ENCODE measurements around the gene CAPZB.
"Not testable (repeated sequence)": the region's sequence is repeated elsewhere in the genome, so short reads cannot be mapped to it uniquely, and the experiment has no call there.

CAPZB gene

GRCh38 chr1:19485362-19486187 lies at the start of gene CAPZB:
Gene CAPZB (minus strand): TSS chr1:19485539. CDS start chr1:19485438, 101 bp downstream.
- peak; percentile 32 for DNase-seq (ENCODE audit: low read depth)

- no peak for DNase-seq (ENCODE audit: low read depth)
These were observed 48.9 kb upstream of the CAPZB start for GRCh38 chr1:19534281-19534680.

- DNase-seq (ENCODE audit: low read depth): no peak
These were observed 48.3 kb upstream of the CAPZB start for GRCh38 chr1:19533626-19534025.

GRCh38 chr1:19532519-19532918 lies 47.2 kb upstream of the CAPZB start:
- no peak for DNase-seq (ENCODE audit: low read depth)

GRCh38 chr1:19529664-19530063 lies 44.3 kb upstream of the CAPZB start:
- no peak for DNase-seq (ENCODE audit: low read depth)

- DNase-seq (ENCODE audit: low read depth): no peak
These were observed 43.1 kb upstream of the CAPZB start for GRCh38 chr1:19528438-19528837.

GRCh38 chr1:19525607-19526545 lies 40.5 kb upstream of the CAPZB start:
- DNase-seq (ENCODE audit: low read depth): no peak

GRCh38 chr1:19524791-19525190 lies 39.5 kb upstream of the CAPZB start:
- no peak for DNase-seq (ENCODE audit: low read depth)

- DNase-seq (ENCODE audit: low read depth): not testable (repeated sequence)
These were observed 37.2 kb upstream of the CAPZB start for GRCh38 chr1:19522570-19522969.

GRCh38 chr1:19521411-19521810 lies 36.1 kb upstream of the CAPZB start:
- no peak for DNase-seq (ENCODE audit: low read depth)

- DNase-seq (ENCODE audit: low read depth): no peak
These were observed 31.7 kb upstream of the CAPZB start for GRCh38 chr1:19517017-19517416.

GRCh38 chr1:19515201-19515600 lies 29.9 kb upstream of the CAPZB start:
- no peak for DNase-seq (ENCODE audit: low read depth)

- DNase-seq (ENCODE audit: low read depth): no peak
These were observed 29.1 kb upstream of the CAPZB start for GRCh38 chr1:19514391-19514831.

GRCh38 chr1:19512545-19512944 lies 27.2 kb upstream of the CAPZB start:
- peak; percentile 22 for DNase-seq (ENCODE audit: low read depth)

- no peak for DNase-seq (ENCODE audit: low read depth)
These were observed 25.8 kb upstream of the CAPZB start for GRCh38 chr1:19511116-19511515.

- not testable (repeated sequence) for DNase-seq (ENCODE audit: low read depth)
These were observed 24.3 kb upstream of the CAPZB start for GRCh38 chr1:19509647-19510046.

- DNase-seq (ENCODE audit: low read depth): no peak
These were observed 22.2 kb upstream of the CAPZB start for GRCh38 chr1:19507516-19507915.

- DNase-seq (ENCODE audit: low read depth): no peak
These were observed 20.5 kb upstream of the CAPZB start for GRCh38 chr1:19505693-19506457.

GRCh38 chr1:19504796-19505692 lies 19.7 kb upstream of the CAPZB start:
- DNase-seq (ENCODE audit: low read depth): peak; percentile 45

- DNase-seq (ENCODE audit: low read depth): not testable (repeated sequence)
These were observed 16.9 kb upstream of the CAPZB start for GRCh38 chr1:19502284-19502683.

GRCh38 chr1:19499887-19500286 lies 14.5 kb upstream of the CAPZB start:
- DNase-seq (ENCODE audit: low read depth): not testable (repeated sequence)
